GM19043 (cell line): ENCODE measurements around the gene FAM219B.
"Not testable (repeated sequence)": the region's sequence is repeated elsewhere in the genome, so short reads cannot be mapped to it uniquely, and the experiment has no call there.

Experiments
- ATAC-seq: cut with Tn5 transposase; IDR thresholded peaks from one replicate; pipeline ENCODE4 v1.9.1; 2021; ENCODE audit warnings: low read depth; ENCODE audit not compliant: unreplicated experiment

The FAM219B gene

GRCh38 chr15:74904190-74904805, 2.4 kb downstream of the FAM219B start:
- ATAC-seq: no peak

DNA sequence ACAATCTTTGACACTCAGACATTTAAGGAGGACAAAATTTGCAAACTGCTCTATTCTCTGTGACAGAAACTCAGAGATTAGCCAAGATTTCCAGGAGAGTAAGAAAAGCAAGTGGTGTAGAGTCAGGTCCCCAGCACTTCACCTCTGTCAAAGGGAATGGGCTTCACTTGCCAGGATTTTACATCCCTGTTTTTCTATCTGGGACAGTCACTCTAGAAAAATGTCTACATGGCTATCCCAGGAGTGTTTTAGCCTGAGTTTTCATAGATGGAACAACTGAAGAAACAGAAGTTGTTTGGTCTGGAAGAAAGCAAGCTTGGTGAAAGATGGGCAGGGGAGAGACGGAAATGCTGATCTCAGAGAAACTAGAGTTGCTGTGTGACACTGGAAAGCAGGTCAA, 3.0 kb downstream of the FAM219B start:
- ATAC-seq: no peak

GRCh38 chr15:74902295-74903075, 4.2 kb downstream of the FAM219B start:
- ATAC-seq: no peak

GRCh38 chr15:74901612-74902063, 5.0 kb downstream of the FAM219B start:
- ATAC-seq: no peak

GRCh38 chr15:74897300-74897701, 9.3 kb downstream of the FAM219B start:
- ATAC-seq: no peak

- no peak for ATAC-seq
These were observed 10.3 kb downstream of the FAM219B start for GRCh38 chr15:74896316-74896715.

DNA sequence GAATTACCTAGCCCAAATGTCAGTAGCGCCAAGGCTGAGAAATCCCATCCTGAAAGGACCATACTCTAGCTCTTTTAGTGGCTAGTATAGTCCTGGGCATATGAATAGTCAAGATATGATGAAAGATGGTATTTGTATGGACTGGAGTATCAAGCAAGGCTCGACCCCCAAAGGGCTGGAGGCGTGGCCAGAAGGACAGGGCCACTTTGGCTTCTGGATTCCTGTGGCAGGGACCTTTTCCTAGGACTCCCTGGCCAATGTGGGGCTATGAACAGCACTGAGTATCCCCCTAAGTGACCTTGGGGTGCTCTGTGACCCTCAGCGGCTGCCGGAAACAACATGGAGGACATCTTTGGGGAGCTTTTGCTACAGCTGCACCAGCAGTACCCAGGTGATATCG, 10.8 kb downstream of the FAM219B start:
- no peak for ATAC-seq

DNA sequence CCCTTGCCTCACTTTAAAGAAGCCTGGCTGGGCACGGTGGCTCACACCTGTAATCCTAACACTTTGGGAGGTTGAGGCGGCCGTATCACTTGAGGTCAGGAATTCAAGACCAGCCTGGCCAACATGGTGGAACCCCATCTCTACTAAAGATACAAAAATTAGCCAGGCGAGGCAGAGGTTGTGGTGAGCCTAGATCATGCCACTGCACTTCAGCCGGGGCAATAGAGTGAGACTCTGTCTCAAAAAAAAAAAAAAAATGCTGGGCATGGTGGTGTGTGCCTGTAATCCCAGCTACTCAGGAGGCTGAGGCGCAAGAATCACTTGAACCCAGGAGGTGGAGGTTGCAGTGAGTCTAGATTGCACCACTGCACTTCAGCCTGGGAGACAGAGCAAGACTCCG, 12.3 kb downstream of the FAM219B start:
- not testable (repeated sequence) for ATAC-seq

GRCh38 chr15:74893627-74894026, 13.0 kb downstream of the FAM219B start:
- ATAC-seq: no peak

- no peak for ATAC-seq
These were observed 13.7 kb downstream of the FAM219B start for GRCh38 chr15:74892931-74893330.

GRCh38 chr15:74892313-74892712, 14.3 kb downstream of the FAM219B start:
- ATAC-seq: no peak

DNA sequence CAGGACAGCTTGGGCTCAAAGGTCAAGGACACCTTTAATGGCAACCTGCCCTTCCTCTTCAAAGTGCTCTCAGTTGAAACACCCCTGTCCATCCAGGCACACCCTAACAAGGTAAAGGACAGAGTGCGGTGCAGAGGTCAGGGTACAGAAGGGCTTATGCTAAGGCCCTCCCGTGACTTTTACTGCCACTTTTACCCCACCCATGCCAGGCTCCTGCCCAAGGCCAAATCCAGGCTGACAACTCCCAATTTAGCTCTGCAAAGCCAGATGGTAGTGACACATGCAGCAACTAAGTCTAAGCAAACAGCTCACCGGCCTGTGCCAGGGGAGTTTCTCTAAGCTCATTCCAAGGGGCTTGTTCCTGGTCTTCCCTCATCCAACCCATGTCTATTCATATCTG, 15.2 kb downstream of the FAM219B start:
- ATAC-seq: no peak

GRCh38 chr15:74890665-74890960, 16.0 kb downstream of the FAM219B start:
- ATAC-seq: no peak

DNA sequence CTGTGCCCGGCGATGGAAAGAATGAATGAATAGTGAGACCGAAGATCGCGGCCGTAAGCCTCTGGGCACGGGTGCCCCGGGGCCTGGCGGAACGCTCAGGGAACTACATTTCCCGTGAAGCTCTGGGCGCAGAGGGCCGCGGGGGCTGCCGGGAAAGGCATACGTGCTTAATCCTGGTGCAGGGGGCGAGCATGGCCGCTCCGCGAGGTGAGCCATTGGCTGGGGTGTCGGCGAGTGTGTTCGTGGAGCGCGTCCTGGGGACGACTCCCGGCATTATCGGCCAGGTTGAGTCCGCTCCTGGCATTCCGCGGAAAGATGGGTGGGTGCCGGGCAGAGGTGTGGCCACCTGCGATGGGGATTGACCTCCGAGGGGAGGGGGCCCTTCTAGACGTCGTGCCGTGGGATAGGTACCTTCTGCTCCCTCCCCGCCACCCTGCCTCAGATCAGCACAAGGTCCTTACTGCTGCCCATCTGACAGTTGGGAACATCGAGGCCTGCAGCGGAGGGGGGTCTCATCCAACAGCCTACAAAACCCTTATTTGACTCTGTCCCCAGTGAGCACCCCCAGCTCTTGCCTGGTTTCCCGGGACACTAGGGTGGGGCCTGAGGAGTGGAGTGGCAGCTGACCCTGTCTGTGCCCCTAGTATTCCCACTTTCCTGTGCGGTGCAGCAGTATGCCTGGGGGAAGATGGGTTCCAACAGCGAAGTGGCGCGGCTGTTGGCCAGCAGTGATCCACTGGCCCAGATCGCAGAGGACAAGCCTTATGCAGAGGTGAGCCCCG, 16.6 kb downstream of the FAM219B start, which contains the start of gene MPI:
Gene MPI, plus strand, starts transcription at position 160 of the 782 bp plus-strand sequence. Its CDS starts 32 bp downstream, at position 192.
- peak; percentile 89 for ATAC-seq

GRCh38 chr15:74889390-74889882, 17.2 kb downstream of the FAM219B start:
- ATAC-seq: no peak

GRCh38 chr15:74888716-74889115, 17.9 kb downstream of the FAM219B start:
- ATAC-seq: no peak

- ATAC-seq: not testable (repeated sequence)
These were observed 19.0 kb downstream of the FAM219B start for GRCh38 chr15:74887537-74888193.

GRCh38 chr15:74885461-74885860, 21.2 kb downstream of the FAM219B start:
- no peak for ATAC-seq

DNA sequence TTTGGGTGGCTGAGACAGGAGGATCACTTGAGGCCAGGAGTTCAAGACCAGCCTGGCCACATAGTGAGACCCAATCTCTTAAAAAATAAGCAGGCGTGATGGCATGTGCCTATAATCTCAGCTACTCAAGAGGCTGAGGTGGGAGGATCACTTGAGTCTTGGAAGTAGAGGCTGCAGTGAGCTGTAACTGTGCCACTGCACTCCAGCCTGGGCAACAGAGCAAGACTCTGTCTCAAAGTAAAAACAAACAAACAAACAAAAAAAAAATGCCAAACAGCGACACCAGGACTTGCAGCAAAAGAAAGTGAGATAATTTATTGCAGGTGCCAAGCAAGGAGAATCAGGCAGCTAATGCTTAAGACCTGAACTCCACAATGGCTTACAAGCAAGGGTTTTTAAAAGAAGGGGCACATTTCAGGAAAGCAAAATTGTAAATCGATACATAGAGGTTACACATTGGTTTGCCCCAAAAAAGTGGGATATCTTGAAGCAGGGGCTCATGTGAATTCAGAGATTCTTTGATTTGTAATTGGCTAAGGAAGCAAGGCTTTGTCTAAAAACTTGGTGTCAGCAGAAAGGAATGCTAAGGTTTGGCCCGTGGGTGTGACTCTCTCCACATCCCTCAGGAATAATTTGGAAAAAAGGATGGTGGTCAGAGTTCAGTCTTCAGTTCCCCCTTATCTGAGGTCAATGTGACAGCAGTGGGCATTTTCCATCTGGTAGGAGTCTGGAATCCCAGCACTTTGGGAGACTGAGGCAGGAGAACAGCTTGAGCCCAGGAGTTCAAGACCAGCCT, 22.0 kb downstream of the FAM219B start:
- no peak for ATAC-seq

DNA sequence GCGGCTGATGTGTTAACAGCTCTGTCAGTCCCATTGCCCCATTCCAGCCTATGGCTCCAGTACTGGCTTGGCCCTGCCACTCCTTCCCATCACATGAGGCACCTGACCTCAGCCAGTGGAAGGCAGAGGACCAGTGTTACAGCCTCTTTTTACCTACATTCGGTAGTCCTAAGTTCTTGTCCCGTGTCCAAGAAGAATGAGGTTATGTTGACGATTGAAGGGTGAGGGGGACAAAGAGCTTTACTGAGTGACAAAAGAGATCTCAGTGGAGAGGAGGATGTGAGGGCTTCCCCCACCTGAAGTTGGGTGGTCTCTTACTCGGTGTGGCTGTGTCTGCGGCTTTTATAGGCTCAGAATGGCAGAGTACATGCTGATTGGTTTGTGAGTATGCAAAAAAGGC, 24.1 kb downstream of the FAM219B start:
- no peak for ATAC-seq
